Lung microvascular endothelial cell (primary cell): ENCODE results near the gene ARGLU1. TPM values are rescaled to one million over a fixed set of nuclear protein-coding genes. Genes with fewer than 3 reads are reported as not detected.

Source experiments
- DNase-seq, 2 donors: peaks; one replicate each; pipeline versions ENCODE4 v3.0.0 to v3.0.0-alpha.2; 2010; ENCODE audit warnings: low read depth in 2 of 2
- total RNA-seq: library from RNA; depleted of rRNA; stranded (reverse); fragments of >200 nt; gene quantifications from 2 replicates; pipeline ENCODE4 v1.2.1, GENCODE V29; 2014

The ARGLU1 gene
- total RNA-seq, 1 donor from 2014 or later: 24.4 TPM

DNA sequence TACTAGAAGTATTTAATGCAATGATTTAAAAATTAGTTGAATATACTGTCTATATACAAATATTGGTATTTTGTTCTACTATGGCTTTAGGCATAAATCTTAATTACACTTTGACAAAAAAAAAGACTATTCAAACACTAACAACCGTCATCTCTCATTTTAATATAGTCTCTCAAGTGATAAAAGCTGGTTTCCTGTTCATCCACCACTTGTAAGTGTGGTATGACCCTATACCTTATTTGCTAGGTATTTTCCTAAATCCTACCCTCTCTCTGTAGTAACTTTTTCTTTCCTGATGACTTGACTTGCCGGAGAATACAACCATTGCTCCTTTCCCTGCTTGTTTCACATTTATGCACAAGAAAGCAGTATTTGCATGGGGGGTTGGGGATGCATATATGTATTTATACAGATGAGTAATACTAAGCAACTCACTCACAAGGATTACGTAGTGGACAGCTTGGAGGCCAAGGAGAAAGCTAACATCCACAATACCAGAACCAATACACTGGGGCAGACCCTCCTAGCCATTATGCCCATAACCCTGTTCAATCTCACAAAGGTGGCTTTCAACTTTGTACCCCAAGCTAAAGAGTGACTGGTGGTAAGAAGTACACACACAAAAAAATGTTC lies 19.8 kb downstream of the ARGLU1 start:
- DNase-seq: peak in 1 of 2 donors; percentile 37

GRCh38 chr13:106541826-106542225 lies 26.1 kb downstream of the ARGLU1 start:
- DNase-seq: no peak

- no peak for DNase-seq
Observed at GRCh38 chr13:106540613-106541012, 27.3 kb downstream of the ARGLU1 start.

GRCh38 chr13:106537521-106537920 lies 30.4 kb downstream of the ARGLU1 start:
- peak in 1 of 2 donors; percentile 56 for DNase-seq

- DNase-seq: peak; percentile 92 to 94
Observed at GRCh38 chr13:106536244-106537034, 31.5 kb downstream of the ARGLU1 start.

DNA sequence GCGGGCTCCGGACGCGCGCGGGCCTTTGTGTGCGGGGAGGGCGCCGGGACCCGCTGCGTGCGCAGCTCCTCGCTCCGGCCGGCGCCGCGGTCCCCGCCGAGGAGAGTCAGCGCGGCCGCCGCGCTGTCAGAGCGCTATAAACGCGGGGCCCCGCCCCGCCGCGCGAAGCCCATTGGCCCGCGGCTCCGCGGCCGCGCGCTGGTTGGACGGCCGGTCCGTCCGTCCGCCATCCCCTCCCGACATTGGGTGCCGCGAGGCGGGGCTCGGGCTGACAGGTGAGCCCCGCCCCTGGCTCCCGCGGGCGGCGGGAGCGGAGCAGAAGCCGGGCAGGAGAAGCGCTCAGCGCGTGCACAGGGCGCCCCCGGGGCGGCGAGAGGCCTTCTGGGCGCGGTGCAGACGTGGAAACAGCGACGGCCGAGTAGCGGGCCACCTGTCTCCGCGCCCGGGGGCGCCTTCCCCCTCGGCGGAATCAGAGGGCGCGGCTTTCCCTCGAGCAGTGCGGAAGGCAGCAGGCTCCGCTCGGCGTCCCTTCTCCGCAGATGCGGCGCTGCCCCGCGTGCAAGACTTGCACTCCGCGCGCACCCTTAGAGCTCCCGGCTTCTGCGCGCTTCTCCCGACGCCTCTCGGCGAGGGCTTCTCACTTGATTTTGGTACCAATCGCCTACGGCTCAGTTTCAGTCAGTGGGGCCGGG lies 32.2 kb downstream of the ARGLU1 start, which contains the start of gene EFNB2:
EFNB2 (minus strand) TSS at position 111 of the 692 bp plus-strand sequence. CDS start 698 bp downstream, outside the sequence.
- peak; percentile 94 to 97 for DNase-seq

DNA sequence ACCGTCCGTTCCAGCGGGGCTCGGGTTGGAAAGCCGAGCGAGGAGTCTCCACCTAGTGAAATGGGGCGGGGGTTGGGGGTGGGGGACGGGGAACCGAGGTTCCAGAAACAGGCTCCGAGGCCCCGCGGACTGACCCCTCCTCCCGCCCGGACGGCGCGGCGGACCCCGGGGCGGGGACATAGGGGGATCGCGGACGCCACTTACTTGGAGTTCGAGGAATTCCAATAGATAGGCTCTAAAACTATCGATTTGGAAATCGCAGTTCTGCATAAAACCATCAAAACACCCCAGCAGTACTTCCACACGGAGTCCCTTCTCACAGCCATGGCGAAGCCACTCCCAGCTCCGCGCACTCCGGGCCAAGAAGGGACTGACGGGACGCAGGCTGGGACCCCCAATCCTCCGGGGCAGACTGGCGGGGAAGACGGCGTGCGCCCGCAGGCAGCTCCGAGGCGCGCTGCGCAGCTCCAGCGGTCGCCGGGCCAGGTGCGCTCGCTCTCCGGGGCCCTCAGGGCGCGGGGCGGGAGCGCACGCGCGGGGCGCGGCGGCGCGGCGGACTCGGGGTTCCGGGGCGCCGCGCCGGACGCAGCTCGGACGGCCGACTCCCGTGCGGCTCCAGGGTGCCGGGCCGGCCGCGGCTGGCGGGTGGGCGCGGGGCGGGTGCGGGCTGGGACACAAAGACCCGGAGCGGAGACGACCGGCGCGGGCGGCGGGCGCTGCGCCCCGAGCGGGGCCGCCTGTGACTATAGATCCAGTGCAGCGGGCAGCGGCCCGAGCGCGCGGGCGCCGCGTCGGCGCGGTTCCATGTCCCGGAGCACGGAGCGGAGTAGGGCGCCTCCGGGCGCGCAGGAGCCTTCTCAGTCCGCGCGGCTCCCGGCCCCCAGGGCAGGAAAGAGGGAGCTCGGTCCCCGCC lies 33.0 kb downstream of the ARGLU1 start:
- peak; percentile 33 to 42 for DNase-seq

GRCh38 chr13:106533943-106534638 lies 33.8 kb downstream of the ARGLU1 start:
- DNase-seq: peak; percentile 58 to 73

- DNase-seq: peak; percentile 88 to 91
Observed at GRCh38 chr13:106533101-106533942, 34.6 kb downstream of the ARGLU1 start.

GRCh38 chr13:106532111-106532929 lies 35.6 kb downstream of the ARGLU1 start:
- DNase-seq: peak; percentile 59 to 66

DNA sequence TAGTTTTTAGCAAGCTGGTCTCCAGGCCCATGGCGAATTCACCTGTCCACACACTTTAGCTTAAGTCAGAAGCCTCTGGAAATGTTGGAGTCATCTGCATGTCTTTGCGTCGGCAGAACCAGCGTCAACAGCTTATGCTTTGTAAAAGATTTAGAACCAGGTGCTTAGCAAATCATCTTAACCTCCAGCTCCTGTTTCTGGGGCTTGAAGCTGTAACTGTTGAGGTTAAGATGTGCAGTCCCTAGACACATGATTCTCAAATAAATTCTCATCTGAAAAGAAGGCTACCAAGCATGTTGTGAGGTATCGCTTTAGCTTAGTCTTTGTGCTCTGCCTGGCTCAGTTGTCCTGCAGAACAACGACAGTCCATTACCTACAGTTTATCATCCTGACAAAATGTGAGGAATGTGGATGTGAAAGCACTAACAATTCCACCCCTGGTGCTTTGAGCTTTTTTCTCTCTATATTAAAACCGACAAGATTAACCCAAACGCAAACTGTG lies 36.9 kb downstream of the ARGLU1 start:
- peak; percentile 36 to 53 for DNase-seq

- DNase-seq: peak; percentile 58 to 82
Observed at GRCh38 chr13:106530171-106530851, 37.6 kb downstream of the ARGLU1 start.

GRCh38 chr13:106529415-106530170 lies 38.3 kb downstream of the ARGLU1 start:
- DNase-seq: no peak

DNA sequence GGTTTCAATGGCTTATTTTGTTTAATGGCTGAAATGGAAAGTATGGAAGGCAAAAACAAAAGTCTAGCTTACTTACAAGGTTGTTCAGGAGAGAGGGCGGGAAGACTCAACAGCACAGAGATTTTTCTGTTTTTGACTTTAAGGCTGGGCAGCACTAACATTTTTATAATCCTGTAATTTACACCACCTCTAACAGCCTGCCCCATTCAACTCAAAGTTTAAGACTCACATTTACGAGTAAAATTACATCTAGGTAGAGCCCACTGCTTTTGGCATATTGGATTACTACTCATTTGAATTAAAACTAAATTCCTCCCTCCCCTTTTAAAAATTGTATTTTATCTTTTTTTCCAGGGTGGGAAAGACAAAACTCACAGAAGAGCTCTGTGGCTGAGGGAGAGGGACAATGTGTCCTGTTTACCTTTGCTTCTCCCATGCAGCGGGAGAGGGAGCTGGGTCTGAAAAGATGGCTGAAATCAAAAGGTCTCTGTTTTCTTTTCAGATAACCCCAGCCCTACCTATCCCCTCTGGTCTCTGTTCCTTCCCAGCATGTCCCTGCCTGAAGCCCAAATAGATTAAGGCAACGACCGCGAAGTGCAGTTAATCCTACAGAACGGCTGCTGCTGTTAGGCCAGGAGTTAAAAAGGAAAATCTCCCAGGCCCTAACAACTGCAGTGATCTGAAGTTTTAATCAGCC lies 39.1 kb downstream of the ARGLU1 start:
- no peak for DNase-seq

DNA sequence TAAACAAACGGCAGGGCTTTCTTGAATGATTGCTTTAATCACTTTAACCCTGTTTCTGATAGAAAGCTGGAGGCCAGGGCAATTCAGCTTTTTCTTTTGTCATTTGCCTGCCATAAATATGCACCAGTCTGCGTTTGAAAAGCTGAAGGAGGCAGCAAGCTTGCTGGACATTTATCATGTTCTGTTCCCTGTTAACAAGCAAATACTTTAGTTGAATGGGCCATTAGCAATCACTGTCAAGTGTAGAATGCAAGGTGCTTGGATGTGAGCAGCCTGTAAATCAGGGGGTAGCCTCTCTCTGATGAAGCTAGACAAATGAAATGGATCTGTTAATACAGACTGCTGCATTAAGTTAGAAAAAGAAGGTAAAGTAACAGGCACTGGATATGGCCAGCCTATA lies 40.1 kb downstream of the ARGLU1 start:
- no peak for DNase-seq

GRCh38 chr13:106527445-106527801 lies 40.5 kb downstream of the ARGLU1 start:
- DNase-seq: no peak
